BE2C (cell line): ENCODE results near the gene RAB5IF.

Experiments
- DNase-seq: peaks from one replicate; pipeline ENCODE4 v3.0.0-alpha.2; 2020
- H3K27me3 ChIP-seq: fragments of 250-450 bp; sonication (Bioruptor Pico); 2 replicates; pipeline ENCODE4 v1.5.1; 2020; ENCODE audit warnings: mild to moderate bottlenecking
- H3K36me3 ChIP-seq: fragments of 250-450 bp; sonication (Bioruptor Pico); 2 replicates; pipeline ENCODE4 v1.5.1; 2020; ENCODE audit warnings: mild to moderate bottlenecking
- H3K4me1 ChIP-seq: fragments of 250-450 bp; sonication (Bioruptor Pico); 2 replicates; pipeline ENCODE4 v1.5.1; 2020
- H3K4me3 ChIP-seq: 2 replicates; pipeline ENCODE4 v1.5.1; 2011; ENCODE audit warnings: low read depth, low read length
- H3K9me3 ChIP-seq: fragments of 250-450 bp; sonication (Bioruptor Pico); 2 replicates; pipeline ENCODE4 v1.5.1; 2020
- CTCF ChIP-seq: IDR thresholded peaks from 2 replicates; pipeline ENCODE4 v1.5.1; 2012; ENCODE audit warnings: mild to moderate bottlenecking, low read depth, low read length

The RAB5IF gene

DNA sequence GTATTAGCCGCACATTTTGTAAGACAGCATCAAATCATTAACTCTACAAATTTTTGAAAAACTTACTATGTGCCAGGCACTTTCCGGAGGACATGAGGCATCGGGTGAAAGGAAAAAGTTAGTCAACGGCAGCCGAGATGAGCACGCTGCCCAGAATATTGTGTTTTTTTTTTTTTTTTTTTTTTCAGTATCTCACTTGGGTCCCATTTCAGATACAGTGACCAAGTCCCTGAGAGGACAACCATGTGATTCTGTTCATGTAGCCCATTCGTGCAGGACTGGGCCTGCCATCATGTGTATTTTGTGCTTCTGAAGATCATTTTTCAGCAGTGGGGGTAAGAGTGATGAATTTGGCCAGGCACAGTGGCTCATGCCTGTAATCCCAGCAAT lies 39.1 kb downstream of the RAB5IF start:
- Histone ChIP-seq H3K27me3 (no peaks in the 10 kb centered on the region), H3K9me3 (no peaks in the 10 kb centered on the region), H3K4me1 (no peaks in the 10 kb centered on the region), H3K36me3 (no peaks in the 10 kb centered on the region), H3K4me3 (no peak overlapping the region)
- no peak for TF ChIP-seq CTCF
- DNase-seq, result no peak

DNA sequence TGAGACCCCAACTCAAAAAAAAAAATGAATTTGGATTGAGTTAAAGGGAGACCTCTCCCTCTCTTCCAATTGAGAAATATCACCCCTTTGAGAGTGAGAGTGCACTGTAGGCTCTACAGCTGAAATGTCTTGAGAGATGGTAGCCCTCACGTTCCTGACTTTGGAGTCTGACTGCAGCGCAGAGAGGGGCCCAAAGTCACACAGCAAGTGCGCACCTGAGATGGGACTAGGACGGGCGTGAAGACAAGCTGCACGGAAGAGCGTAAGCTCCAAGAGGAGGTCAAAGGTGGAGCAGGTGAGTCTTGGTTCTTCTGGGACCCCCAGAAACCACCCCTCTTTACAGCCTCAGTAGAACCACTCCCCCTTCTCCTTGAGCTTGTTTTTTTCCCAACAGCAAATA lies 39.8 kb downstream of the RAB5IF start:
- H3K4me1 ChIP-seq, result no peaks in the 10 kb centered on the region
- H3K36me3 ChIP-seq, result no peaks in the 10 kb centered on the region
- TF ChIP-seq CTCF, result no peak
- H3K9me3 ChIP-seq, result no peaks in the 10 kb centered on the region
- no peaks in the 10 kb centered on the region for H3K27me3 ChIP-seq
- DNase-seq, result no peak
- H3K4me3 ChIP-seq, result no peak overlapping the region

GRCh38 chr20:36645998-36646397 lies 40.4 kb downstream of the RAB5IF start, which contains the start of gene SLA2:
Gene SLA2, minus strand, starts transcription at chr20:36646196. Its CDS starts 4,861 bp downstream, at chr20:36641335.
- Histone ChIP-seq H3K9me3 (no peaks in the 10 kb centered on the region), H3K4me1 (no peaks in the 10 kb centered on the region), H3K36me3 (no peaks in the 10 kb centered on the region), H3K4me3 (no peak within 1 kb of the TSS), H3K27me3 (no peaks in the 10 kb centered on the region)
- DNase-seq, result no peak
- no peak for TF ChIP-seq CTCF

DNA sequence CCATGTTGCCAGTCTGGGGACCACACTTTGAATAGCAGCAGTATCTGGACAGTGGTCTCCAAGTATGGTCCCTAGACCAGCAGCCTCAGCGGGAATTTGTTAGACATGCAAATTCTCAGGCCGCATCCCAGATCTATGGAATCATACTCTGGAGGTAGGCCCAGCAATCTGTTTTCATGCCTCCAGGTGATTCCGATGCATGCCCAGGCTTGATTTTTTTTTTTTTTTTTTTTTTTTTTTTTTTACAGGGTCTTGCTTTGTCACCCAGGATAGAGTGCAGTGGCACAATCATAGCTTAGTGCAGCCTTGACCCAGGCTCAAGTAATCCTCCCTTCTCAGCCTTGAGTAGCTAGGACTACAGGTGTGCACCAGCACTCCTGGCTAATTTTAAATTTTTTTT lies 41.1 kb downstream of the RAB5IF start:
- Histone ChIP-seq H3K36me3 (no peaks in the 10 kb centered on the region), H3K4me1 (no peaks in the 10 kb centered on the region), H3K4me3 (no peak overlapping the region), H3K27me3 (no peaks in the 10 kb centered on the region), H3K9me3 (no peaks in the 10 kb centered on the region)
- TF ChIP-seq CTCF, result no peak
- DNase-seq, result no peak

DNA sequence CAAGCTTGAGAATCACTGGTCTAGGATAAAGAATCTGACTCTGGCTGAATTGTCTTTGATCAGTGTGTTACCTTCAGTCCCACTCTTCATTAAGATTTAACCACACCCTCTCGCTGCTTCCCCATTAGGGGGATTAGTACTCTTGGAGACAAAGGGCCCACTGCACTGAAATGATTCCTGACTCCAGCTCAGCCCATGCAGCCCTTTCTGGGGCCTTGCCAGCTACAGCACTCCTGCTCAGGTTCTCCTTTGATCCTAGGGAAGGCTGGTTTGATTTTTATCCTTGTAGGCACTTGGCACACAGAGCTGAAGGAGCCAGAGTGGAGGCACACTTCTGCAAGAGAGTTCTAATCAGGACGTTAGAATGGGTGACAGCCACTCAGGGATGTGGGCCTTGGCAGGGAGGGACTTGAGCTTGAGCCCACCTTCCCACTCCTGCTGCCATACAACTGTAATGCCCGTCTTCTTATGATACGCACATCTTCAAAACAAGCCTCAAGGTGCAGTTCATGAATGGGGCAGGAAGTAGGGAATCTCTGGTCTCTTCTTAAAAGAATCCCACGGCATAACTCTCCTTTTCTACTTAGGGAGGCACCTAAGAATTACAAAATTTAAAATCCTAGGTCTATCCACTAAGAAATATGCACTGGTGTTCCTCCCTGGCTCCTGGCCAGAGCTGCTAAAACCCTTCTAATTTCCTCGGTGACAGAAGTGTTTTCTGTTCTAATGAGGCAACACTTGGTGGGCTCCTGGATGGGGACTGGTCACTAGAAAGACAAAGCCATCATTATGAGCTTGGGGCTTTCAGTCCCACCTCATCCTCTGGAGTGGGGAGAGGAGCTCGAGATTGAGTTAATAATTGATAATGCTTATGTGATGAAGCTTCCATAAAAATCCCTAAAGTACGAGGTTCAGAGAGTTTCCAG lies 41.9 kb downstream of the RAB5IF start:
- H3K36me3 ChIP-seq, result no peaks in the 10 kb centered on the region
- TF ChIP-seq CTCF, result no peak
- no peaks in the 10 kb centered on the region for H3K27me3 ChIP-seq
- no peaks in the 10 kb centered on the region for H3K9me3 ChIP-seq
- no peaks in the 10 kb centered on the region for H3K4me1 ChIP-seq
- H3K4me3 ChIP-seq, result no peak overlapping the region
- no peak for DNase-seq

DNA sequence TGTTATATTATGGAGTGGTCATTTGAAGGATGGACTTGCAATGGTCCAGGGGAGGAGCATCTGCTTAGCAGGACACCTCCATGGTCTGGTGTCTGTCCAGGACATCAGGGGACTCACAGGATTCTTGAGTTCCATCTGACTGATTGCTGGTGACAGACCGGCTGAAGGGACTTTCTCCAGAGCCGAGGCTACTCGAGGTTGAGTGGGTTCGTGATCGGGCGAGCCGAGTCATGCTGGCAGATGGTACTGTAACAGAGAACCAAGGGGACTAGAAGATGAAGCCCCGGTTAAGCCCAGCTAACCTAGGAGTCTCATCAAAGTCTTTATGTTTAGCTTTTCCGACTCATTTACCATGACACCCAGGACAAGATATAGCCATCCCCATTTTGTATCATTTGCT lies 47.9 kb downstream of the RAB5IF start:
- H3K27me3 ChIP-seq, result no peaks in the 10 kb centered on the region
- no peak for DNase-seq
- no peak overlapping the region for H3K4me3 ChIP-seq
- no peaks in the 10 kb centered on the region for H3K4me1 ChIP-seq
- peaks cover 3% of the 10 kb centered on the region; the same call in 1 of the 2 replicates for H3K36me3 ChIP-seq
- TF ChIP-seq CTCF, result no peak
- no peaks in the 10 kb centered on the region for H3K9me3 ChIP-seq
